H9 (cell line): Measurements from ENCODE around the gene LIAS. TPM values are rescaled to one million over a fixed set of nuclear protein-coding genes. Genes with fewer than 3 reads are reported as not detected.

Source experiments
- DNase-seq: peaks from one replicate; pipeline ENCODE4 v3.0.0-alpha.2; 2017
- H2AFZ ChIP-seq: one replicate; pipeline ENCODE4 v1.6.1; 2013; ENCODE audit warnings: mild to moderate bottlenecking, low read length, control low read depth, moderate library complexity
- H2AK5ac ChIP-seq: 2 replicates; pipeline ENCODE4 v1.6.1; 2013; ENCODE audit warnings: low read length, control low read depth, mixed read lengths; ENCODE audit not compliant: insufficient read length
- H2BK120ac ChIP-seq: one replicate; pipeline ENCODE4 v1.6.1; 2013; ENCODE audit warnings: low read depth, mild to moderate bottlenecking, low read length, control low read depth, inconsistent platforms; ENCODE audit not compliant: poor library complexity, severe bottlenecking
- H2BK12ac ChIP-seq: 2 replicates; pipeline ENCODE4 v1.6.1; 2013; ENCODE audit warnings: low read length, control low read depth, mixed read lengths, low read depth; ENCODE audit not compliant: insufficient read length
- H2BK15ac ChIP-seq: 2 replicates; pipeline ENCODE4 v1.6.1; 2013; ENCODE audit warnings: low read depth, low read length, control low read depth
- H2BK20ac ChIP-seq: one replicate; pipeline ENCODE4 v1.6.1; 2013; ENCODE audit warnings: low read depth, mild to moderate bottlenecking, low read length, control low read depth, inconsistent platforms; ENCODE audit not compliant: poor library complexity, severe bottlenecking
- H2BK5ac ChIP-seq: 2 replicates; pipeline ENCODE4 v1.6.1; 2013; ENCODE audit warnings: low read length, control low read depth, mixed read lengths; ENCODE audit not compliant: insufficient read length
- H3K14ac ChIP-seq: 2 replicates; pipeline ENCODE4 v1.6.1; 2013; ENCODE audit warnings: low read length, control low read depth; ENCODE audit not compliant: insufficient read depth
- H3K18ac ChIP-seq: 2 replicates; pipeline ENCODE4 v1.6.1; 2013; ENCODE audit warnings: low read depth, mild to moderate bottlenecking, mixed read lengths, low read length, control low read depth; ENCODE audit not compliant: insufficient read length
- H3K23ac ChIP-seq: 2 replicates; pipeline ENCODE4 v1.6.1; 2013; ENCODE audit warnings: low read length, control low read depth, mixed read lengths, low read depth; ENCODE audit not compliant: insufficient read length
- H3K23me2 ChIP-seq: 2 replicates; pipeline ENCODE4 v1.6.1; 2013; ENCODE audit warnings: low read depth, mild to moderate bottlenecking, mixed read lengths, low read length, control low read depth; ENCODE audit not compliant: insufficient read length, poor library complexity, severe bottlenecking
- H3K27ac ChIP-seq: 2 replicates; pipeline ENCODE4 v1.5.1; 2013; ENCODE audit warnings: low read length, control low read depth, mixed read lengths, low read depth; ENCODE audit not compliant: insufficient read length
- H3K27me3 ChIP-seq: 2 replicates; pipeline ENCODE4 v1.6.1; 2013; ENCODE audit warnings: low read length, control low read depth, inconsistent platforms; ENCODE audit not compliant: insufficient read depth
- H3K4ac ChIP-seq: 2 replicates; pipeline ENCODE4 v1.6.1; 2013; ENCODE audit warnings: low read depth, mild to moderate bottlenecking, control low read depth, inconsistent platforms, low read length, moderate library complexity
- H3K4me1 ChIP-seq: 2 replicates; pipeline ENCODE4 v1.6.1; 2013; ENCODE audit warnings: low read length, control low read depth, inconsistent platforms; ENCODE audit not compliant: insufficient read depth
- H3K4me2 ChIP-seq: 2 replicates; pipeline ENCODE4 v1.6.1; 2013; ENCODE audit warnings: low read length, control low read depth, mixed read lengths; ENCODE audit not compliant: insufficient read length, insufficient read depth
- H3K56ac ChIP-seq: 2 replicates; pipeline ENCODE4 v1.6.1; 2013; ENCODE audit warnings: low read depth, mild to moderate bottlenecking, mixed read lengths, low read length, control low read depth; ENCODE audit not compliant: insufficient read length
- H3K79me1 ChIP-seq: 2 replicates; pipeline ENCODE4 v1.6.1; 2013; ENCODE audit warnings: low read depth, mild to moderate bottlenecking, moderate library complexity, low read length, control low read depth, inconsistent platforms; ENCODE audit not compliant: insufficient read depth, poor library complexity, severe bottlenecking
- H3K79me2 ChIP-seq: 2 replicates; pipeline ENCODE4 v1.6.1; 2013; ENCODE audit warnings: low read length, control low read depth, inconsistent platforms; ENCODE audit not compliant: insufficient read depth
- H3K9ac ChIP-seq: 2 replicates; pipeline ENCODE4 v1.6.1; 2013; ENCODE audit warnings: low read length, control low read depth, mixed read lengths; ENCODE audit not compliant: insufficient read length; ENCODE audit errors: extremely low read depth
- H3K9me3 ChIP-seq: one replicate; pipeline ENCODE4 v1.6.1; 2013; ENCODE audit warnings: low read depth, low read length, inconsistent platforms; ENCODE audit not compliant: control insufficient read depth
- H3T11ph ChIP-seq: one replicate; pipeline ENCODE4 v1.6.1; 2013; ENCODE audit warnings: mild to moderate bottlenecking, low read length, control low read depth, inconsistent platforms
- H4K20me1 ChIP-seq: one replicate; pipeline ENCODE4 v1.6.1; 2013; ENCODE audit not compliant: control insufficient read depth, insufficient read length, insufficient read depth
- H4K5ac ChIP-seq: 2 replicates; pipeline ENCODE4 v1.6.1; 2013; ENCODE audit warnings: low read depth, mild to moderate bottlenecking, mixed read lengths, low read length, control low read depth; ENCODE audit not compliant: insufficient read length
- H4K8ac ChIP-seq: replicated peaks from 2 replicates; pipeline ENCODE4 v1.6.1; 2013; ENCODE audit warnings: low read length, control low read depth, mixed read lengths, low read depth; ENCODE audit not compliant: insufficient read length
- H4K91ac ChIP-seq: 2 replicates; pipeline ENCODE4 v1.6.1; 2013; ENCODE audit warnings: low read depth, mild to moderate bottlenecking, moderate library complexity, mixed read lengths, low read length, control low read depth; ENCODE audit not compliant: insufficient read length
- H3K27ac Mint-ChIP-seq, 3 experiments: 2 replicates in 2 of 3; 3 replicates in 1 of 3; pipeline ENCODE4 v1.8.0; 2020 to 2021; ENCODE audit warnings: mixed read lengths in 3 of 3, mild to moderate bottlenecking in 1 of 3, moderate library complexity in 1 of 3
- H3K27me3 Mint-ChIP-seq: 2 replicates; pipeline ENCODE4 v1.8.0; 2021; ENCODE audit warnings: low read depth, mild to moderate bottlenecking, moderate library complexity, mixed read lengths
- H3K36me3 Mint-ChIP-seq, 3 experiments: 2 replicates in 2 of 3; 3 replicates in 1 of 3; pipeline ENCODE4 v1.8.0; 2020 to 2021; ENCODE audit warnings: low read depth in 3 of 3, mixed read lengths in 3 of 3; ENCODE audit not compliant: insufficient read depth in 1 of 3
- H3K4me1 Mint-ChIP-seq, 2 experiments: 2 replicates each; pipeline ENCODE4 v1.8.0; 2020; ENCODE audit warnings: mixed read lengths in 2 of 2
- H3K4me3 Mint-ChIP-seq, 2 experiments: 2 replicates in 1 of 2; 3 replicates in 1 of 2; pipeline ENCODE4 v1.8.0; 2020 to 2021; ENCODE audit warnings: mild to moderate bottlenecking in 2 of 2, mixed read lengths in 2 of 2, moderate library complexity in 1 of 2
- H3K9me3 Mint-ChIP-seq, 2 experiments: 2 replicates in 1 of 2; 3 replicates in 1 of 2; pipeline ENCODE4 v1.8.0; 2020; ENCODE audit warnings: mild to moderate bottlenecking in 2 of 2, mixed read lengths in 2 of 2, moderate library complexity in 1 of 2
- CTCF ChIP-seq: fragments of 200-600 bp; sonication (generic); conservative IDR thresholded peaks from 3 replicates; pipeline ENCODE4 v1.8.0; 2021; ENCODE audit warnings: antibody characterized with exemption, mild to moderate bottlenecking
- WGBS: extraction: QIAGEN DNeasy Blood & Tissue Kit; methylation state at CpG from one replicate; pipeline ENCODE4 v1.1.7; 2013; ENCODE audit warnings: missing lambda C conversion rate, low lambda C conversion rate, mixed read lengths; ENCODE audit not compliant: insufficient read length; ENCODE audit errors: extremely low coverage; 5-methylcytosine and 5-hydroxymethylcytosine counted together
- total RNA-seq: library from RNA; stranded (reverse); gene quantifications from 2 replicates; pipeline ENCODE4 v1.2.1, GENCODE V29; 2021

The LIAS gene
- total RNA-seq, 1 experiment from 2014 or later = 18.5 TPM

GRCh38 chr4:39505581-39505980 lies 46.7 kb downstream of the LIAS start:
- Histone ChIP-seq H2BK20ac (no peak overlapping the region), H3K56ac (no peak overlapping the region), H2BK15ac (no peak overlapping the region), H3T11ph (no peak overlapping the region), H2AFZ (no peak overlapping the region), H3K79me1 (no peaks in the 10 kb centered on the region), H4K20me1 (no peaks in the 10 kb centered on the region), H3K18ac (no peak overlapping the region), H2AK5ac (no peak overlapping the region), H2BK5ac (no peak overlapping the region), H3K4me2 (no peak overlapping the region), H4K8ac (no peak overlapping the region), H4K5ac (no peak overlapping the region), H3K27me3 (no peaks in the 10 kb centered on the region), H3K9me3 (no peaks in the 10 kb centered on the region), H3K79me2 (no peaks in the 10 kb centered on the region), H3K23me2 (no peaks in the 10 kb centered on the region), H2BK120ac (no peak overlapping the region), H3K27ac (no peak overlapping the region), H3K23ac (no peak overlapping the region), H3K14ac (no peak overlapping the region), H4K91ac (no peak overlapping the region), H3K9ac (no peak overlapping the region), H3K4ac (no peak overlapping the region), H3K4me1 (no peaks in the 10 kb centered on the region), H2BK12ac (no peak overlapping the region)
- H3K27me3 Mint-ChIP-seq = no peaks in the 10 kb centered on the region
- no peaks in the 10 kb centered on the region for H3K9me3 Mint-ChIP-seq
- no peak overlapping the region for H3K4me3 Mint-ChIP-seq
- no peaks in the 10 kb centered on the region for H3K4me1 Mint-ChIP-seq
- no peak for DNase-seq
- H3K27ac Mint-ChIP-seq = no peak overlapping the region
- WGBS = no CpG with 5 or more reads among the region's 1 CpG
- peaks cover 50 to 90% (median 81%) of the 10 kb centered on the region in 3 experiments; a peak in 6 of 7 replicates for H3K36me3 Mint-ChIP-seq
- no peak for TF ChIP-seq CTCF
